Anterior cingulate cortex (tissue), 58 donors: ENCODE data around the gene AK5.
"Not testable (repeated sequence)": the region's sequence is repeated elsewhere in the genome, so short reads cannot be mapped to it uniquely, and the experiment has no call there.

ENCODE experiments used
- DNase-seq, 58 donors: peaks; one replicate each; lab custom pipeline; 2025; lab: John Stamatoyannopoulos, UW

The AK5 gene

DNA sequence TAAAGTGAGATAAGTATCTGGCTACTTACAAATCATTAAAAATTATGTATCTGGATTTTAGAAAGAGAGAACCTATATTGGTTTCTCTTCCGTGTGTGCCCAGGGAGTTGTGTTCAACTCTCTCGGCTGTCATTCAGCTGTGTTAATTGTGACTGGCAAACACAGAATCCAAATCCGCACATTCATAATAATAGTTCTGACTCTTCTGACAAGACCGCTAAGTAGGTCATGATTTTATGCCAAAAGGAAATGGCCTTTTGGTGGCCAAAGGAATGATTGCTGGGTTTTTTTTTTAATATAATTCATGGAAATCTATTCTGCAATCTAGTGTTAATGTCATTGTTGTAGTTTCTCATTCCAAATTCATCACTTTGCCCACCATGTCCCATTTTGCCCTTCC, 110.7 kb downstream of the AK5 start:
- no peak for DNase-seq

DNA sequence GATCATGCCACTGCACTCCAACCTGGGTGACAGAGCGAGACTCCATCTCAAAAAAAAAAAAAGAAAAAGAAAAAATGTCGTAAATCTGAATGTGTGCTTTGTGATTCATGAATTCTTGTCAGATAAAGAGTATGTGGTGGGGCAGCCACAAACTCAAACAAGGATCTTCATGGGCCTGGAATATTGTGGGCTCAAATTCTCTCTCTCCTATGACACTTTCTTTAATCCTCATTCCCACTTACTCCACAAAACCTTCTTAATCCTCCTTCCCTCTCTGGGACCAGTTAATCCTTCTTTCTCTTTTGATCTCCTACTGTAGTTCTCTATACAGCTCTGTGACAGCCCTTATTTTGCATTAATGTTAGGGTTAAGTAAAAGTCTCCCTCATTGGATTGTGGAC, 112.3 kb downstream of the AK5 start:
- DNase-seq: no peak

- DNase-seq: peak in 1 of 58 donors; percentile 38
Observed at GRCh38 chr1:77395051-77395450, 113.2 kb downstream of the AK5 start.

GRCh38 chr1:77398152-77398551, 116.3 kb downstream of the AK5 start:
- DNase-seq: no peak

- DNase-seq: peak in 29 of 58 donors; percentile 3 to 79 (median 51)
Observed at GRCh38 chr1:77399250-77400086, 117.6 kb downstream of the AK5 start.

DNA sequence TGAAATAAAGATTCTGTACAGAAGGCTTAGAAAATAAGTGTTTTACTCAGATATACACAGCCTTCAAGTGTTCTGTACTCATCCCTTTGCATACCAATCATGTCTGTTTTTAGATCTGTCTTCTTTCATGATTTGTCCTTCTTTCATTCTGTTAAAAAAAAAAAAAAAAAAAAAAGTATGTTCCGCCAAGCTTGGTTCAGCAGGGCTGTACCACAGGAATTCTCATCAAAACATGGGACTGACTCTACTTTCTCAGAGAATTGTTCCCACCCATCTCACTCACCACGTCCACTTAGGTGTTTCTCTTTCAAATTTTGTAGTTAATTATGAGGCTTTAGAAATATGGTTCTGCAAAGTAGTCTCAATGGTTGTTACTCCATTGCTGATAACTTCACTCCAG, 119.0 kb downstream of the AK5 start:
- DNase-seq: no peak

DNA sequence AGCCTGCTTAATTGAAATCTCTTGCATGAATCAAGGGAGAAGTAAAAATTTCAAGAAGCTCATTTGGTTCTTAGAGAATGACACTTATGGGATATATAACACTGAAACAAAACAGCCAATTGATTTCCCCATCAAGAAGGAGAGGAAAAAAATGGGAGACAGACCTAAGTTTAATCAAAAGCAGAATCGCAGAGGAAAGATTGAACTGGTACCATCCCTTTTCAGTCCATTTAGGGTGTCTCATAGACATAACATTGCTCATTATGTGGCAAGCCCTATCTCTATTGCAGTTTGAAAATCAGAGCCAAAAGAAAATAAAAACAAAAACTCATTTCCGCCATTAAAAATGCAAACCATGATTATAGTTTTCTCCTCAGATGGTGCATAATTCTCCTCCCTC, 119.6 kb downstream of the AK5 start:
- DNase-seq: no peak

GRCh38 chr1:77405186-77405585, 123.4 kb downstream of the AK5 start:
- peak in 1 of 58 donors; percentile 2 for DNase-seq

- DNase-seq: no peak
Observed at GRCh38 chr1:77406661-77407060, 124.8 kb downstream of the AK5 start.

GRCh38 chr1:77407738-77408375, 126.0 kb downstream of the AK5 start:
- no peak for DNase-seq

GRCh38 chr1:77408933-77409332, 127.1 kb downstream of the AK5 start:
- not testable (repeated sequence) for DNase-seq

GRCh38 chr1:77412069-77412819, 130.4 kb downstream of the AK5 start:
- DNase-seq: no peak

DNA sequence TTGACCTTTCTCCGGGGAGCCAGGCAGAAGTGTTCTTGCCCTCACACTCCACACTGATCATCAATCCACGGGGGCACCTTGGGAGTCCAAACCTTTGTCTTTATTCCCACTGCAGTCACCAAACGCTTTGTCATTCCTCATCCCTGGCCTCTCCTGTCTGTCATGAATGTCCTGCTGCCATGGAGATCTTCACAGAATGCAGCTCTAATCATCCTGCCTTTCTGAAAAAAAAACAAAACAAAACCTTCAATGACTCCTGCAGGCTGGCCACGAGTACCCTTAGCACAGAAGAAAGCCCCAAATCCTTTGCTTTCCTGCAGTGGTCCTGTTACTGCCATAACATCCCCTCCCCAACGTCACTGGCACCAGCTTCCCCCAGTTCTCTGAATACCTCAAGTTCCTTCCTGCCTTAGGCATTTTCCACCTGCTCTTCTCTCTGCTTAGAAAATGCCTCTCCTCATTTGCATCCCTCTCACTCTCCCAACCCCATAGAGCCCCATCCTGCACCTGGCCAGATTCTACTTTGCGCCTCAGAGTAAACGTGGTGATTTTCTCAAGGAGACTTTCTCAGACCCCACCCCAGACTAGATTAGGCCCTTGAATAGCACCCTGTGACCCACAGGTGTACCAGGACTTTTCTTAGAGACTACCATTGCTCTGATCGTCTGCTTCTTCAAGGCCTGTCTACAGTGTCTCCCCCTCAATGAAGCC, 131.2 kb downstream of the AK5 start:
- no peak for DNase-seq

- no peak for DNase-seq
Observed at GRCh38 chr1:77413541-77414335, 131.9 kb downstream of the AK5 start.

- no peak for DNase-seq
Observed at GRCh38 chr1:77415579-77415978, 133.8 kb downstream of the AK5 start.

DNA sequence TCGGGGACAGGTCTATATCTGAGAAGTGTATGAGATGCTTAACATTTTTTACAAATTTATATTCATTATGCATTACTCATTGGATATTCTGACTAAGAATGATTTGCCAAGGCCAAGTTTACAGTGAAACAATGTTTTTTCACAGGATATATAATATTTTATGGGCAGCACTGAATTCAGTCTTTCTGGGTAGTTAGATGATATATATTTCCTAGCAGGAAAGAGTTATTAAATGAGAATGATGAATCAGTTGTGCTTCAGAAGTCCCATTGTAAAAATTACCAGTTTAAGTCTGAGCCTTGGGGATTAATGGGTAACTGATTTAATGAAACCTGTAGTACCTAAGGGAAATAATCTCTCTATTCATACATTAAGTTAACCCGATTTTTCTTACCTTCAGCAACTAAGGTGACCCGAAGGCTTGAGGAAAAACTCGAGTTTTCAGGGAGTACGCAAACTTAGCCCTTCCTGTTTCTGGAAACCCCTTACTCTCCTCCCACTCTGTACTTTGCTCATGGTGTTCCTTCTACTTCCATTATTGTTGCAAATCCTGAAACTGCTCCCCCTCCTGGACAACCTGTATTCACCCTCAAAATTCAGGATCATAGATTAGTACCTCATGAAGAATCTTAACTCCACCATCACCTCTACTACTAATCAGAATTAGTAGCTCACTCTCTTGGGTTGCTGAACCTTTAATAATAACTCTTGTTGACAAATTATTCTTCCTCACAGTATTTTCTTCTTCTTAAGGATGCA, 135.1 kb downstream of the AK5 start:
- no peak for DNase-seq

GRCh38 chr1:77418055-77418454, 136.2 kb downstream of the AK5 start:
- DNase-seq: not testable (repeated sequence)

DNA sequence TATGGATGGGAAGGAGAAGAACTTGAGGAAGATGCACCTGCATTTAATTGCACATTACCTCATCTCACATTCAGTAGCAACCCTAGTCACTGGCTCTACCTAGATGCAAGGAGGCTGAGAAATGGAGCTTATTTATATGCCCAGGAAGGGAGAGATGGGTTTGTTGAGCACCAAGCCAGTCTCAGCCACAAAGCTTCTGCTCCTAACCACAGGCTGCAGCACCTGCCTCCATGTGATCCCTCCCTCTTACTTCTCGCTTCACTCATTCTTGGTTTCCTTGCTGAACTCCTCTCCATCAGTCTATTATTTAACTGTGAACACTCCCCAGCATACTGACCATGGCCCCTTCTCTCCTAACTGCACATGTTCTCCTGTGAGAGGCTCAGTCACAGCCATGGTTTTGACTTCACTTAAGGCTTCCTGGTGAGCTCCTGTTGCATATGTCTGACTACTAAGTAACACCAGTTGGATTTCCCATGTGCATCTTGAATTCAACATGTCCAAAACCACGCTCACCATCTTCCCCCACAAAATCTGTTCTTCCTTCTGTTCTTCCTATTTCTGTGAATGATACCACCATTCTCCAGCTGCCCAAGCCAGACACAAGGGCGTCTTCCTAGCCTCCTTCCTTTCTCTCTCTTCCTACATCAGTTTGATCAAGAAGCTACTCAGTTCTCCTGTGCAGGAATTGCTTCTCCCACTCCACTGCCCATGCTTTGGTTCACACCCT, 139.8 kb downstream of the AK5 start:
- DNase-seq: peak in 11 of 58 donors; percentile 4 to 69 (median 20)
